HL-60 (cell line): ENCODE results near the gene TAGLN3.
"Not testable (repeated sequence)": the region's sequence is repeated elsewhere in the genome, so short reads cannot be mapped to it uniquely, and the experiment has no call there.

Experiments used
- DNase-seq, 2 experiments: peaks; one replicate each; pipeline ENCODE4 v3.0.0-alpha.2; 2010 to 2020; ENCODE audit warnings: low read depth in 1 of 2, low spot score in 1 of 2
- H3K27ac ChIP-seq: fragments of 250-450 bp; sonication (Bioruptor Pico); replicated peaks from 2 replicates; pipeline ENCODE4 v1.5.1; 2020; ENCODE audit warnings: mild to moderate bottlenecking, moderate library complexity
- H3K27me3 ChIP-seq: fragments of 250-450 bp; sonication (Bioruptor Pico); 2 replicates; pipeline ENCODE4 v1.5.1; 2021; ENCODE audit warnings: mild to moderate bottlenecking, moderate library complexity; ENCODE audit not compliant: insufficient read depth, poor library complexity, severe bottlenecking
- H3K4me3 ChIP-seq: replicated peaks from 2 replicates; pipeline ENCODE4 v1.5.1; 2011; ENCODE audit warnings: mild to moderate bottlenecking, control low read depth, low read length; ENCODE audit not compliant: insufficient read depth
- GABPA ChIP-seq: IDR thresholded peaks from 2 replicates; pipeline ENCODE4 v1.6.1; 2012; ENCODE audit warnings: low read depth
- POLR2AphosphoS5 ChIP-seq: IDR thresholded peaks from 2 replicates; pipeline ENCODE4 v1.6.1; 2012; ENCODE audit warnings: low read depth
- SPI1 ChIP-seq: IDR thresholded peaks from 2 replicates; pipeline ENCODE4 v1.6.1; 2012; ENCODE audit warnings: low read depth, mild to moderate bottlenecking, borderline replicate concordance
- TF ChIP-seq, protein P1 (sequence below): IDR thresholded peaks from one replicate; pipeline ENCODE4 v1.5.1; 2011; ENCODE audit warnings: low read length, control low read depth, inconsistent platforms; ENCODE audit not compliant: insufficient read depth
- TF ChIP-seq, protein P2 (sequence below): IDR thresholded peaks from 2 replicates; pipeline ENCODE4 v1.6.1; 2012; ENCODE audit warnings: low read depth; ENCODE audit not compliant: insufficient replicate concordance

The TAGLN3 gene

DNA sequence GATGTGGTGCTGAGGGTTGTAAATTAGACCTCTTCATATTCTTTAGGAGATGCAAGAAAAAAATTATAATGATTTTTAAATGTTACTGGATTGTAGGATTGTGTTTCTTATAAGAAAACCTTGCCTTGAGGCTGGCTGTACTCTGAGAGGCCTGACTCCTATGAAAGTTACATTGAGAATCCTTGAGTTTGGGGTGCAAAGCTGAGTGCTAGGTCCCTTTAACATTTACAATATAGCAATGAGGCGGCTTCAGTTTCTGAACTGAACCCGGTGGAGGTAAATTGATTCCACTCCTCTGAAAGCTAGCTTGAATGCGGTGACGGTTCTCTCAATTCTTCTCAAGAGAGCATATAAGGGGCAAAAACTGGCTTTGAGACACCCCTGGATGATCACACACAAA, 35.7 kb downstream of the TAGLN3 start, which contains the start of gene TMPRSS7:
Gene TMPRSS7, plus strand, starts transcription at position 301 of the 400 bp plus-strand sequence. CDS start 110 bp downstream, outside the sequence.
- TF ChIP-seq POLR2AphosphoS5, result no peak
- TF ChIP-seq, protein P1, sequence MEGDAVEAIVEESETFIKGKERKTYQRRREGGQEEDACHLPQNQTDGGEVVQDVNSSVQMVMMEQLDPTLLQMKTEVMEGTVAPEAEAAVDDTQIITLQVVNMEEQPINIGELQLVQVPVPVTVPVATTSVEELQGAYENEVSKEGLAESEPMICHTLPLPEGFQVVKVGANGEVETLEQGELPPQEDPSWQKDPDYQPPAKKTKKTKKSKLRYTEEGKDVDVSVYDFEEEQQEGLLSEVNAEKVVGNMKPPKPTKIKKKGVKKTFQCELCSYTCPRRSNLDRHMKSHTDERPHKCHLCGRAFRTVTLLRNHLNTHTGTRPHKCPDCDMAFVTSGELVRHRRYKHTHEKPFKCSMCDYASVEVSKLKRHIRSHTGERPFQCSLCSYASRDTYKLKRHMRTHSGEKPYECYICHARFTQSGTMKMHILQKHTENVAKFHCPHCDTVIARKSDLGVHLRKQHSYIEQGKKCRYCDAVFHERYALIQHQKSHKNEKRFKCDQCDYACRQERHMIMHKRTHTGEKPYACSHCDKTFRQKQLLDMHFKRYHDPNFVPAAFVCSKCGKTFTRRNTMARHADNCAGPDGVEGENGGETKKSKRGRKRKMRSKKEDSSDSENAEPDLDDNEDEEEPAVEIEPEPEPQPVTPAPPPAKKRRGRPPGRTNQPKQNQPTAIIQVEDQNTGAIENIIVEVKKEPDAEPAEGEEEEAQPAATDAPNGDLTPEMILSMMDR, result no peak
- TF ChIP-seq GABPA, result no peak
- TF ChIP-seq, protein P2, sequence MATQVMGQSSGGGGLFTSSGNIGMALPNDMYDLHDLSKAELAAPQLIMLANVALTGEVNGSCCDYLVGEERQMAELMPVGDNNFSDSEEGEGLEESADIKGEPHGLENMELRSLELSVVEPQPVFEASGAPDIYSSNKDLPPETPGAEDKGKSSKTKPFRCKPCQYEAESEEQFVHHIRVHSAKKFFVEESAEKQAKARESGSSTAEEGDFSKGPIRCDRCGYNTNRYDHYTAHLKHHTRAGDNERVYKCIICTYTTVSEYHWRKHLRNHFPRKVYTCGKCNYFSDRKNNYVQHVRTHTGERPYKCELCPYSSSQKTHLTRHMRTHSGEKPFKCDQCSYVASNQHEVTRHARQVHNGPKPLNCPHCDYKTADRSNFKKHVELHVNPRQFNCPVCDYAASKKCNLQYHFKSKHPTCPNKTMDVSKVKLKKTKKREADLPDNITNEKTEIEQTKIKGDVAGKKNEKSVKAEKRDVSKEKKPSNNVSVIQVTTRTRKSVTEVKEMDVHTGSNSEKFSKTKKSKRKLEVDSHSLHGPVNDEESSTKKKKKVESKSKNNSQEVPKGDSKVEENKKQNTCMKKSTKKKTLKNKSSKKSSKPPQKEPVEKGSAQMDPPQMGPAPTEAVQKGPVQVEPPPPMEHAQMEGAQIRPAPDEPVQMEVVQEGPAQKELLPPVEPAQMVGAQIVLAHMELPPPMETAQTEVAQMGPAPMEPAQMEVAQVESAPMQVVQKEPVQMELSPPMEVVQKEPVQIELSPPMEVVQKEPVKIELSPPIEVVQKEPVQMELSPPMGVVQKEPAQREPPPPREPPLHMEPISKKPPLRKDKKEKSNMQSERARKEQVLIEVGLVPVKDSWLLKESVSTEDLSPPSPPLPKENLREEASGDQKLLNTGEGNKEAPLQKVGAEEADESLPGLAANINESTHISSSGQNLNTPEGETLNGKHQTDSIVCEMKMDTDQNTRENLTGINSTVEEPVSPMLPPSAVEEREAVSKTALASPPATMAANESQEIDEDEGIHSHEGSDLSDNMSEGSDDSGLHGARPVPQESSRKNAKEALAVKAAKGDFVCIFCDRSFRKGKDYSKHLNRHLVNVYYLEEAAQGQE, result no peak
- no peak for TF ChIP-seq SPI1
- Histone ChIP-seq H3K27ac (no peak within 1 kb of the TSS), H3K4me3 (no peak within 1 kb of the TSS), H3K27me3 (no peaks in the 10 kb centered on the region)
- no peak for DNase-seq

DNA sequence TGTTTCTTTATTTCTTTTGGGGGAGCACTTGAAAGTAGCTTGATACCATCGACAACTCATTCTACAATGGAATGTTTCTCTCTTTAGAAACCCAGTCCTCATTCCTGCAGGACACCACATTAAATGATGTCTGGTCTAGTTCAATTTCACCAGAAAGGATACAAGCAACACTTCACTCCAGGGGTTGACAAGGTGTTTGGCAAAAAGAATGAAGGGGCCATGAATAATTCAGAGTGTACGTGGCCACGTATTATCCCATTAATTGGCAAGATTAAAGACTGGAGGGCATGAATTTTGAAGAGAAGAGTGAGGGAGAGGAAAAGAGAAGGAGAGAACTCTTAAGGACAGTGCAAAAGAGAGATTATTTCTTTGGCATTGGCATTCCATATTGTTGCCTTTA, 36.5 kb downstream of the TAGLN3 start:
- TF ChIP-seq GABPA (no peak), POLR2AphosphoS5 (no peak)
- TF ChIP-seq, protein P1, result no peak
- TF ChIP-seq, protein P2, result no peak
- no peak for DNase-seq
- no peaks in the 10 kb centered on the region for H3K27me3 ChIP-seq
- H3K27ac ChIP-seq, result no peak overlapping the region
- H3K4me3 ChIP-seq, result no peak overlapping the region

DNA sequence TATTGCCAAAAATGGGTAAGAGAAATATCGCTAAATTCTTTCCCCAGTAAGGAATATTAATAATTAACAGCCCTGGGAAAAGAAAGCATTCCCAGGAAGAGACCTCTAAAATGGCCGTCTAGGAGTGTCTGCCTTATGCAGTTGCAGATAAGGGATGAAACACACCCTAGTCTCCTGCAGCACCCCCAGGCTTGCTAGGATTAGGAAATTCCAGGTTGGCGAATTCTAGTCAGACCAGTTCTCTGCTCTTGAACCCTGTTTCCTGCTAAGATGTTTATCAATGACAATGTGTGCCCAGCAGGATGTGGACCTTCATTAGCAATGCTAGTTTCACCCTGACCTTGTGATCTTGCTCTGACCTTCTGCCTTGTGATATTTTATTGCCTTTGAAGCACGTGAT, 38.5 kb downstream of the TAGLN3 start:
- not testable (repeated sequence) for H3K4me3 ChIP-seq, H3K27me3 ChIP-seq, H3K27ac ChIP-seq, DNase-seq

DNA sequence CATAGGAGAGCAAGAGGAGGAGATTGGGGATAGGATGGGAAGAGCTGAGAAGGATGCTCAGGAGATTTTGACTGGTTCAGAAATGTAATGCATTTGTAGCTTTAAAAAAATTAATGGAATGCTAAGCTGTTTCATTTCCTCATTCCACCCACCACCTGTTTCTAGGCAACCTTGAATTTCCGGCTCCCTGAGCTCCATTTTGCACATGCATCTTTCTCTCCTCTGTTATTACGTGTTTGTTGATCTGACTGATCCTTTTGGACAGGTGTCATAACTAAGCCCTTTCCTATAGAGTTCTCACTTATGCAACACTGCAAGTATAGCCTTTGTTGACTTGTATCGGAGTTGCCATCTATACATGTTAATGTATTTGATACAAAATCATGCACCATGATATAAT, 40.1 kb downstream of the TAGLN3 start:
- Histone ChIP-seq H3K27ac (no peak overlapping the region), H3K4me3 (no peak overlapping the region), H3K27me3 (no peaks in the 10 kb centered on the region)
- DNase-seq, result no peak
- TF ChIP-seq SPI1 (no peak), GABPA (no peak), POLR2AphosphoS5 (no peak)
- TF ChIP-seq, protein P2, result no peak
- TF ChIP-seq, protein P1, result no peak
